PC-9 (cell line): ENCODE results near the gene PALM.

Experiments used
- EZH2 ChIP-seq: fragments of 200-600 bp; sonication (generic); IDR thresholded peaks from 2 replicates; pipeline ENCODE4 v1.8.0; 2017; ENCODE audit warnings: antibody characterized with exemption, low read depth
- TF ChIP-seq, protein P1 (sequence below): fragments of 200-600 bp; sonication (generic); conservative IDR thresholded peaks from 2 replicates; pipeline ENCODE4 v1.6.1; 2017; ENCODE audit warnings: mixed run types, antibody characterized with exemption, mild to moderate bottlenecking, moderate library complexity

DNA sequence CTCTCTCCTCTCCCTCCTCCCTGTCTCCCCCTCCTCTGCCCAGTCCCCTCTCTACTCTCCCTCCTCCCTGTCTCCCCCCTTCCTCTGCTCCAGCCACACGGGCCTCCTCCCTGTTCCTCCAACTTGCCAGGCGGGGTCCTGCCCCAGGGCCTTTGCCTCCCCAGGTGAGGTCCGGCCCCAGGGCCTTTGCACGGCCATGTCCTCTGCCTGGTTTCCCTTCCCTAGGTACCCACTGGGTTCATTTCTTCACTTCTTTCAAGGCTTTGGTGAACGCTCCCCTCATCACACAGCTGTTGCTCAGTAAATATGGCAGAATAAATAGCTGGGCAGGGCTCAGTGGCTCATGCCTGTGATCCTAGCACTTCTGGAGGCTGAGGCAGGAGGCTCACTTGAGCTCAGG, 63.3 kb downstream of the PALM start:
- TF ChIP-seq, protein P1, sequence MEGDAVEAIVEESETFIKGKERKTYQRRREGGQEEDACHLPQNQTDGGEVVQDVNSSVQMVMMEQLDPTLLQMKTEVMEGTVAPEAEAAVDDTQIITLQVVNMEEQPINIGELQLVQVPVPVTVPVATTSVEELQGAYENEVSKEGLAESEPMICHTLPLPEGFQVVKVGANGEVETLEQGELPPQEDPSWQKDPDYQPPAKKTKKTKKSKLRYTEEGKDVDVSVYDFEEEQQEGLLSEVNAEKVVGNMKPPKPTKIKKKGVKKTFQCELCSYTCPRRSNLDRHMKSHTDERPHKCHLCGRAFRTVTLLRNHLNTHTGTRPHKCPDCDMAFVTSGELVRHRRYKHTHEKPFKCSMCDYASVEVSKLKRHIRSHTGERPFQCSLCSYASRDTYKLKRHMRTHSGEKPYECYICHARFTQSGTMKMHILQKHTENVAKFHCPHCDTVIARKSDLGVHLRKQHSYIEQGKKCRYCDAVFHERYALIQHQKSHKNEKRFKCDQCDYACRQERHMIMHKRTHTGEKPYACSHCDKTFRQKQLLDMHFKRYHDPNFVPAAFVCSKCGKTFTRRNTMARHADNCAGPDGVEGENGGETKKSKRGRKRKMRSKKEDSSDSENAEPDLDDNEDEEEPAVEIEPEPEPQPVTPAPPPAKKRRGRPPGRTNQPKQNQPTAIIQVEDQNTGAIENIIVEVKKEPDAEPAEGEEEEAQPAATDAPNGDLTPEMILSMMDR, result no peak
- no peak for TF ChIP-seq EZH2
